Loucy (cell line): Measurements from ENCODE around the gene IL20RA.
"Not testable (repeated sequence)": the region's sequence is repeated elsewhere in the genome, so short reads cannot be mapped to it uniquely, and the experiment has no call there.

Experiments
- CTCF ChIP-seq: fragments of 200-600 bp; sonication (generic); conservative IDR thresholded peaks from 2 replicates; pipeline ENCODE4 v1.5.1; 2014; ENCODE audit warnings: mild to moderate bottlenecking, antibody characterized with exemption, low read length
- EZH2phosphoT487 ChIP-seq: fragments of 200-600 bp; IDR thresholded peaks from 2 replicates; pipeline ENCODE4 v1.6.1; 2018; ENCODE audit warnings: antibody characterized with exemption, mild to moderate bottlenecking, moderate library complexity, borderline replicate concordance

- not testable (repeated sequence) for TF ChIP-seq CTCF, EZH2phosphoT487
These were observed 31.0 kb upstream of the IL20RA start for GRCh38 chr6:137075790-137076189.
